Liver (tissue), 9 donors: Measurements from ENCODE around the gene ACSS1. TPM values are rescaled to one million over a fixed set of nuclear protein-coding genes. Genes with fewer than 3 reads are reported as not detected.

ENCODE experiments used
- DNase-seq: peaks from one replicate; pipeline ENCODE4 v3.0.0-alpha.2; 2017; ENCODE audit warnings: low spot score
- H3K27ac ChIP-seq, 2 donors: one replicate each; pipeline ENCODE4 v1.7.0; 2013; ENCODE audit warnings: inconsistent platforms in 2 of 2, low read length in 2 of 2, control low read depth in 1 of 2, low read depth in 1 of 2, mild to moderate bottlenecking in 1 of 2
- H3K27me3 ChIP-seq, 4 donors: one replicate each; pipeline versions ENCODE4 v1.6.1 to v1.7.0; 2013; ENCODE audit warnings: low read length in 3 of 4, inconsistent platforms in 1 of 4, mild to moderate bottlenecking in 1 of 4, moderate library complexity in 1 of 4; ENCODE audit not compliant: control insufficient read depth in 4 of 4, insufficient read depth in 4 of 4
- H3K36me3 ChIP-seq, 4 donors: one replicate each; pipeline versions ENCODE4 v1.6.1 to v1.7.0; 2013; ENCODE audit warnings: low read length in 3 of 4, mild to moderate bottlenecking in 3 of 4, low read depth in 1 of 4, moderate library complexity in 1 of 4; ENCODE audit not compliant: control insufficient read depth in 4 of 4, insufficient read depth in 3 of 4
- H3K4me1 ChIP-seq, 4 donors: one replicate each; pipeline versions ENCODE4 v1.6.1 to v1.7.0; 2013; ENCODE audit warnings: low read length in 3 of 4, mild to moderate bottlenecking in 3 of 4, moderate library complexity in 1 of 4; ENCODE audit not compliant: control insufficient read depth in 4 of 4, insufficient read depth in 4 of 4
- H3K4me3 ChIP-seq, 3 donors: one replicate each; pipeline versions ENCODE4 v1.6.1 to v1.7.0; 2013; ENCODE audit warnings: low read length in 3 of 3, control low read depth in 1 of 3, low read depth in 1 of 3, mild to moderate bottlenecking in 1 of 3
- H3K9ac ChIP-seq, 2 donors: one replicate each; pipeline ENCODE4 v1.7.0; 2013; ENCODE audit warnings: low read length in 2 of 2, mild to moderate bottlenecking in 2 of 2, moderate library complexity in 2 of 2, control low read depth in 1 of 2, low read depth in 1 of 2
- H3K9me3 ChIP-seq, 4 donors: one replicate each; pipeline versions ENCODE4 v1.6.1 to v1.7.0; 2013; ENCODE audit warnings: low read length in 3 of 4; ENCODE audit not compliant: control insufficient read depth in 4 of 4
- CTCF ChIP-seq: fragments of 150-350 bp; IDR thresholded peaks from 2 replicates; pipeline ENCODE4 v1.5.1; 2017; ENCODE audit warnings: improper control_type of control experiment, low read depth, low read length; ENCODE audit not compliant: missing input control
- EGR1 ChIP-seq, 2 donors: IDR thresholded peaks; 2 replicates each; pipeline ENCODE4 v1.6.1; 2016 to 2018; ENCODE audit warnings: antibody characterized with exemption in 2 of 2, low read depth in 2 of 2
- FOXA1 ChIP-seq: IDR thresholded peaks from 2 replicates; pipeline ENCODE4 v1.6.1; 2016; ENCODE audit warnings: antibody characterized with exemption
- FOXA2 ChIP-seq: IDR thresholded peaks from 2 replicates; pipeline ENCODE4 v1.6.1; 2016; ENCODE audit warnings: antibody characterized with exemption
- GABPA ChIP-seq, 2 donors: IDR thresholded peaks in 1 of 2; conservative IDR thresholded peaks in 1 of 2; 2 replicates each; pipeline ENCODE4 v1.6.1; 2016; ENCODE audit warnings: antibody characterized with exemption in 2 of 2, mild to moderate bottlenecking in 1 of 2, moderate library complexity in 1 of 2
- HNF4A ChIP-seq, 2 donors: conservative IDR thresholded peaks; 2 replicates each; pipeline ENCODE4 v1.6.1; 2016; ENCODE audit warnings: antibody characterized with exemption in 2 of 2, mild to moderate bottlenecking in 2 of 2
- HNF4G ChIP-seq: IDR thresholded peaks from 2 replicates; pipeline ENCODE4 v1.6.1; 2016; ENCODE audit warnings: antibody characterized with exemption
- JUND ChIP-seq, 2 donors: IDR thresholded peaks; 2 replicates each; pipeline ENCODE4 v1.6.1; 2016; ENCODE audit warnings: antibody characterized with exemption in 2 of 2
- NR2F2 ChIP-seq: IDR thresholded peaks from 2 replicates; pipeline ENCODE4 v1.6.1; 2016; ENCODE audit warnings: antibody characterized with exemption
- RAD21 ChIP-seq, 2 donors: IDR thresholded peaks; 2 replicates each; pipeline ENCODE4 v1.6.1; 2016; ENCODE audit warnings: antibody characterized with exemption in 2 of 2, mild to moderate bottlenecking in 2 of 2
- REST ChIP-seq: IDR thresholded peaks from 2 replicates; pipeline ENCODE4 v1.6.1; 2016; ENCODE audit warnings: antibody characterized with exemption, mild to moderate bottlenecking
- RXRA ChIP-seq, 2 donors: IDR thresholded peaks; 2 replicates each; pipeline ENCODE4 v1.6.1; 2017 to 2018; ENCODE audit warnings: antibody characterized with exemption in 2 of 2, mild to moderate bottlenecking in 1 of 2
- SP1 ChIP-seq: IDR thresholded peaks from 2 replicates; pipeline ENCODE4 v1.6.1; 2018; ENCODE audit warnings: antibody characterized with exemption, mild to moderate bottlenecking
- TAF1 ChIP-seq: conservative IDR thresholded peaks from 2 replicates; pipeline ENCODE4 v1.6.1; 2016; ENCODE audit warnings: antibody characterized with exemption, mild to moderate bottlenecking
- YY1 ChIP-seq: IDR thresholded peaks from 2 replicates; pipeline ENCODE4 v1.6.1; 2016; ENCODE audit warnings: antibody characterized with exemption, mild to moderate bottlenecking
- WGBS: extraction: QIAGEN DNeasy Blood & Tissue Kit; methylation state at CpG from one replicate; pipeline ENCODE4 v1.1.7; 2013; 5-methylcytosine and 5-hydroxymethylcytosine counted together
- polyA plus RNA-seq, 2 donors: library from polyadenylated mRNA; stranded (reverse) in 1 of 2; unstranded in 1 of 2; fragments of 200-250 nt in 1 of 2; fragments of >200 nt in 1 of 2; fragmentation: Nextera tagmentation in 1 of 2; extraction: Ambion mirVana in 1 of 2; gene quantifications; one replicate each; pipeline versions ENCODE4 v1.2.1 to v1.2.3, GENCODE V29; 2013 to 2015
- total RNA-seq, 2 donors: library from RNA; depleted of rRNA; stranded (reverse); fragments of >200 nt; gene quantifications; one replicate each; pipeline ENCODE4 v1.2.3, GENCODE V29; 2014
- TF ChIP-seq, protein P1 (sequence below): IDR thresholded peaks from 2 replicates; pipeline ENCODE4 v1.6.1; 2016; ENCODE audit warnings: antibody characterized with exemption
- TF ChIP-seq, protein P2 (sequence below): IDR thresholded peaks from 2 replicates; pipeline ENCODE4 v1.6.1; 2016; ENCODE audit warnings: antibody characterized with exemption
- TF ChIP-seq, protein P3 (sequence below): IDR thresholded peaks from 2 replicates; pipeline ENCODE4 v1.6.1; 2016; ENCODE audit warnings: antibody characterized with exemption
- donor health status: healthy.
- donor health status: healthy.
- donor health status: healthy.
- donor health status: healthy.
- donor health status: healthy.

ACSS1 gene
- total and polyA plus RNA-seq, 4 donors: 5.3 to 87.5 (median 22.1) TPM

DNA sequence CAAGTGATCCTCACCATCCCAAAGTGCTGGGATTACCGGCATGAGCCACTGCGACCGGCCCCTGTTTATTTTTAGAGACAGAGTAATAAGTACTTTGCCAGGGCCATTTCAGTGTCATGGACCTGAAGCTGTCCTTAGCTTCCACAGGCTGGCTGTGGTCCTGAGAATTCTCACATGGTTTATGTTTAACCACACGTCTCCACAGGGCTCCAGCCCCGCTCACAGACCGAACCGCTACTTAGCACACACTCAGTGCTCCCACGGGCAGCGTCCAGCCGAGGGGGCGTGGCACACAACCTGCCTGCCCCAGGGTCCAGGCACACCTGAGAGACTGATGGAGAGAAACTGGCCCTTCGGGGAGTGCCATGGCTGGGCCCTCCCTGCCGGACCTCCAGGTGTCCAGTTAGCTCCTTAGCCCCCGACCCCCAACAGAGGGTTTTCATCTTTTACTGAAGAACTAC, 11.7 kb downstream of the ACSS1 start (continued):
- TF ChIP-seq REST (peak; percentile 34), HNF4A (conservative IDR thresholded peaks at IDR 0.05) (peak; percentile 67 to 81), YY1 (peak; percentile 59), HNF4G (no peak)

- Histone ChIP-seq H3K4me1 (peaks cover 27 to 70% (median 60%) of the 10 kb centered on the region in 4 donors), H3K27me3 (no peaks in the 10 kb centered on the region), H3K9me3 (no peaks in the 10 kb centered on the region), H3K9ac (no peak overlapping the region), H3K4me3 (no peak overlapping the region), H3K36me3 (no peaks in the 10 kb centered on the region), H3K27ac (peak overlapping the region; percentile 68 to 72)
- WGBS: 23% methylated on average over 9 of the region's 9 CpGs
- TF ChIP-seq GABPA (IDR thresholded peaks at IDR 0.05 in 1 of 2, conservative IDR thresholded peaks at IDR 0.05 in 1 of 2) (no peak), HNF4A (conservative IDR thresholded peaks at IDR 0.05) (peak; percentile 83 to 87), TAF1 (no peak), REST (no peak), JUND (IDR thresholded peaks at IDR 0.05) (peak; percentile 54 to 81), CTCF (no peak), RAD21 (IDR thresholded peaks at IDR 0.05) (peak in 1 of 2 donors; percentile 26), FOXA2 (peak; percentile 22), EGR1 (IDR thresholded peaks at IDR 0.05; ENCODE audit: low read depth in 2 of 2) (no peak), YY1 (peak; percentile 31), SP1 (peak; percentile 97), FOXA1 (no peak), RXRA (IDR thresholded peaks at IDR 0.05) (peak; percentile 100), NR2F2 (peak; percentile 89), HNF4G (peak; percentile 76)
- TF ChIP-seq, protein P1, sequence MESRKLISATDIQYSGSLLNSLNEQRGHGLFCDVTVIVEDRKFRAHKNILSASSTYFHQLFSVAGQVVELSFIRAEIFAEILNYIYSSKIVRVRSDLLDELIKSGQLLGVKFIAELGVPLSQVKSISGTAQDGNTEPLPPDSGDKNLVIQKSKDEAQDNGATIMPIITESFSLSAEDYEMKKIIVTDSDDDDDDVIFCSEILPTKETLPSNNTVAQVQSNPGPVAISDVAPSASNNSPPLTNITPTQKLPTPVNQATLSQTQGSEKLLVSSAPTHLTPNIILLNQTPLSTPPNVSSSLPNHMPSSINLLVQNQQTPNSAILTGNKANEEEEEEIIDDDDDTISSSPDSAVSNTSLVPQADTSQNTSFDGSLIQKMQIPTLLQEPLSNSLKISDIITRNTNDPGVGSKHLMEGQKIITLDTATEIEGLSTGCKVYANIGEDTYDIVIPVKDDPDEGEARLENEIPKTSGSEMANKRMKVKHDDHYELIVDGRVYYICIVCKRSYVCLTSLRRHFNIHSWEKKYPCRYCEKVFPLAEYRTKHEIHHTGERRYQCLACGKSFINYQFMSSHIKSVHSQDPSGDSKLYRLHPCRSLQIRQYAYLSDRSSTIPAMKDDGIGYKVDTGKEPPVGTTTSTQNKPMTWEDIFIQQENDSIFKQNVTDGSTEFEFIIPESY: no peak
- TF ChIP-seq, protein P2, sequence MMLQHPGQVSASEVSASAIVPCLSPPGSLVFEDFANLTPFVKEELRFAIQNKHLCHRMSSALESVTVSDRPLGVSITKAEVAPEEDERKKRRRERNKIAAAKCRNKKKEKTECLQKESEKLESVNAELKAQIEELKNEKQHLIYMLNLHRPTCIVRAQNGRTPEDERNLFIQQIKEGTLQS: peak; percentile 75
- TF ChIP-seq, protein P3, sequence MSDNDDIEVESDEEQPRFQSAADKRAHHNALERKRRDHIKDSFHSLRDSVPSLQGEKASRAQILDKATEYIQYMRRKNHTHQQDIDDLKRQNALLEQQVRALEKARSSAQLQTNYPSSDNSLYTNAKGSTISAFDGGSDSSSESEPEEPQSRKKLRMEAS: peak; percentile 85
- no peak for DNase-seq
These were observed 12.6 kb downstream of the ACSS1 start for GRCh38 chr20:25045343-25045712.
